Neural progenitor cell (in vitro differentiated cells): ENCODE results near the gene SLC41A1.

ENCODE experiments used
- CTCF ChIP-seq: fragments of 200-600 bp; sonication (generic); IDR thresholded peaks from 2 replicates; pipeline ENCODE4 v1.5.1; 2017; ENCODE audit warnings: antibody characterized with exemption, mild to moderate bottlenecking
- EZH2 ChIP-seq: fragments of 200-600 bp; sonication (generic); IDR thresholded peaks from 2 replicates; pipeline ENCODE4 v1.6.1; 2017; ENCODE audit warnings: antibody characterized with exemption, mild to moderate bottlenecking, moderate library complexity
- EZH2phosphoT487 ChIP-seq: fragments of 200-600 bp; sonication (generic); IDR thresholded peaks from 2 replicates; pipeline ENCODE4 v1.6.1; 2017; ENCODE audit warnings: antibody characterized with exemption

GRCh38 chr1:205803986-205804385 lies 9.0 kb downstream of the SLC41A1 start:
- TF ChIP-seq CTCF (no peak), EZH2 (no peak), EZH2phosphoT487 (no peak)
